ENCODE data around the gene SEZ6L2.

- TF ChIP-seq EZH2 (IDR thresholded peaks at IDR 0.05; ENCODE audit: low read depth, low read length, severe bottlenecking): no peak
- TF ChIP-seq BCL11A (IDR thresholded peaks at IDR 0.05; ENCODE audit: low read depth in 2 of 2, low read length in 2 of 2): no peak
- TF ChIP-seq CTCF (IDR thresholded peaks at IDR 0.05; ENCODE audit: control extremely low read depth in 1 of 3, insufficient read depth in 1 of 3, low read depth in 1 of 3, low read length in 3 of 3): no peak
- no peak for TF ChIP-seq RBBP5 (IDR thresholded peaks at IDR 0.05; ENCODE audit: borderline replicate concordance, low read depth, low read length)
- TF ChIP-seq SP4 (IDR thresholded peaks at IDR 0.05; ENCODE audit: low read length): no peak
- TF ChIP-seq JUN (IDR thresholded peaks at IDR 0.05; ENCODE audit: low read depth, low read length): no peak
- no peak for TF ChIP-seq USF2 (IDR thresholded peaks at IDR 0.05; ENCODE audit: low read length)
These were observed 4.2 kb upstream of the SEZ6L2 start for GRCh38 chr16:29903590-29903989.
